ENCODE data around the gene KLHL22. TPM values are rescaled to one million over a fixed set of nuclear protein-coding genes. Genes with fewer than 3 reads are reported as not detected.
"Not testable (repeated sequence)": the region's sequence is repeated elsewhere in the genome, so short reads cannot be mapped to it uniquely, and the experiment has no call there.

Gene KLHL22
- total RNA-seq, 4 donors from 2014 or later: 14.0 to 23.8 (median 20.2) TPM

DNA sequence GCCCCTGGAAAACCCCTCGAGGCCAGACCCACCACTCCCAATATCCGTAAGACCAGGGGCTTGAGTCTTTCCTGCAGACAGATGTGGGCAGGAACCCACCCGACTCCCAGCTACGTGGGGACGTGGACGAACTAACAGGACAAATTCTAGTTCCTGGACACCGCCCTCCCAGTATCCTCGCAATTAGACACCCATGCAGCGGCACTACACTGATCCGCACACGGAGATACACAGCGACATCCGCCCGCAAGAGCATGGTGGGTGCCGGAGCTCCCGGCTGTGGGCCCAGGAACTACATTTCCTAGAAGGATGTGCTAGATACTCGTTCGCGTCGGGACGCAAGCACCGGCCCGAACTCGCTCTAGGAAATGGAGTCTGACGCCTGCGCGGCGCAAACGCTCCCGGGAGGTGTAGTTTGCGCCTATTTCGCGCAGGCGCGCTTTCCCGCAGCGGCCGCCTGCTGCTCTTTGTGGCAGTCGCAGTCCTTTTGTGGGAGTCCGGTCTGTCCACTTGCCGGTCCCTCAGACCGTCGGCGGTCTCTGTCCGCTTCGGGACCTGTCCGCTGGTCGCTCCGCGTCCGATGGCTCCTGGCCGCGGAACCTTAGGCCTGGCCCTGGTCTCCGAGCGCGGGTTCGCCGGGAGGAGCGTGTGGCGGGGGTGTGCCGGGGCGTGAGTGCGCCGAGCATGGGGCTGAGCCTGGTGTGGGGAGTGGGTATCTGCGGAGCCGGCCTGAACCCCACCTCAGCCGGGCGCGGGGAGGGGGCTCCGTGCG, 101.7 kb downstream of the KLHL22 start, which contains the start of gene ZNF74:
ZNF74 (plus strand) TSS at position 447 of the 772 bp plus-strand sequence. CDS start 478 bp downstream, outside the sequence.
- DNase-seq (ENCODE audit: low spot score in 2 of 2): peak; percentile 79 to 97
- no peak for TF ChIP-seq POLR2A (IDR thresholded peaks at IDR 0.05)
- TF ChIP-seq, protein P1, sequence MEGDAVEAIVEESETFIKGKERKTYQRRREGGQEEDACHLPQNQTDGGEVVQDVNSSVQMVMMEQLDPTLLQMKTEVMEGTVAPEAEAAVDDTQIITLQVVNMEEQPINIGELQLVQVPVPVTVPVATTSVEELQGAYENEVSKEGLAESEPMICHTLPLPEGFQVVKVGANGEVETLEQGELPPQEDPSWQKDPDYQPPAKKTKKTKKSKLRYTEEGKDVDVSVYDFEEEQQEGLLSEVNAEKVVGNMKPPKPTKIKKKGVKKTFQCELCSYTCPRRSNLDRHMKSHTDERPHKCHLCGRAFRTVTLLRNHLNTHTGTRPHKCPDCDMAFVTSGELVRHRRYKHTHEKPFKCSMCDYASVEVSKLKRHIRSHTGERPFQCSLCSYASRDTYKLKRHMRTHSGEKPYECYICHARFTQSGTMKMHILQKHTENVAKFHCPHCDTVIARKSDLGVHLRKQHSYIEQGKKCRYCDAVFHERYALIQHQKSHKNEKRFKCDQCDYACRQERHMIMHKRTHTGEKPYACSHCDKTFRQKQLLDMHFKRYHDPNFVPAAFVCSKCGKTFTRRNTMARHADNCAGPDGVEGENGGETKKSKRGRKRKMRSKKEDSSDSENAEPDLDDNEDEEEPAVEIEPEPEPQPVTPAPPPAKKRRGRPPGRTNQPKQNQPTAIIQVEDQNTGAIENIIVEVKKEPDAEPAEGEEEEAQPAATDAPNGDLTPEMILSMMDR (IDR thresholded peaks at IDR 0.05): no peak
- peak within 1 kb of the TSS; percentile 59 for H3K4me3 ChIP-seq (ENCODE audit: low read depth, poor library complexity, severe bottlenecking)
- 1 to 4% methylated on average over 32 to 41 of the region's 71 CpGs for WGBS, 2 donors
- intact Hi-C loops (cut with DNase I; ENCODE audit: low total_unique reads): no loop called here

DNA sequence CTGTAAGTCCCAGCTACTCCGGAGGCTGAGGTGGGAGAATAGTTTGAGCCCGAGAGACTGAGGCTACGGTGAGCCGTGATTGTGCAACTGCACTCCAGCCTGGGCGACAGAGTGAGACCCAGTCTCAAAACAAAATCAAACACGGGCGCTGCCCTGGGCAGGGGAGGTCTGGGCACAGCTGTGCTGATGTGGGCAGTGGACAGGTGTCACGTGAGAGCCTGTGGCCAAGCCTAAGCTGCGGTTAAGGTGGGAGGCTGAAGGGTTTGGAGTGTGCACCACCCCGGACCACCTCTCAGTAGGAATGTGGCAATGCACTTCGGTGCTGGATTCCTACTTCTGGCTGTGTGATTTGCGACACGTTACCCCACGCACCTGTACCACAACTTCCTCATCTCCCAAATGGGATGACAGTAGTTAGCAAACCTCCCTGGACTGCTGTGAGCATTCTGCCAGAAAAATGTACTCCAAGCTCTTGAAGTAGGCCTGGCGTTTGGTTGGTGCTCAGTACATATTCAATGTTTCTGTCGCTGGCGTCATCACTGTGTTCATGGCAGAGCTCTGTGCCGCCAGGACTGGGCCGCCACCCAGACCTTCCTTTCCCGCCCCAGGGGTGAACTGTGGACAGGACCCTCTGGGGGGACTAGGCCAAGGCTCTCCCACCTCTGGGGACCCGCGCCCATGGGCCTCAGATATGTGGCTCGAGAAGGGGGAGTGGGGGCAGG, 102.5 kb downstream of the KLHL22 start:
- 92 to 96% methylated on average over 20 to 23 of the region's 23 CpGs for WGBS, 2 donors
- intact Hi-C loops (cut with DNase I; ENCODE audit: low total_unique reads): no loop called here
- peak in 1 of 2 donors; percentile 64 for DNase-seq (ENCODE audit: low spot score in 2 of 2)
- H3K4me3 ChIP-seq (ENCODE audit: low read depth, poor library complexity, severe bottlenecking): peak overlapping the region; percentile 59
- TF ChIP-seq POLR2A (IDR thresholded peaks at IDR 0.05): no peak
- TF ChIP-seq, protein P1 (IDR thresholded peaks at IDR 0.05): no peak

DNA sequence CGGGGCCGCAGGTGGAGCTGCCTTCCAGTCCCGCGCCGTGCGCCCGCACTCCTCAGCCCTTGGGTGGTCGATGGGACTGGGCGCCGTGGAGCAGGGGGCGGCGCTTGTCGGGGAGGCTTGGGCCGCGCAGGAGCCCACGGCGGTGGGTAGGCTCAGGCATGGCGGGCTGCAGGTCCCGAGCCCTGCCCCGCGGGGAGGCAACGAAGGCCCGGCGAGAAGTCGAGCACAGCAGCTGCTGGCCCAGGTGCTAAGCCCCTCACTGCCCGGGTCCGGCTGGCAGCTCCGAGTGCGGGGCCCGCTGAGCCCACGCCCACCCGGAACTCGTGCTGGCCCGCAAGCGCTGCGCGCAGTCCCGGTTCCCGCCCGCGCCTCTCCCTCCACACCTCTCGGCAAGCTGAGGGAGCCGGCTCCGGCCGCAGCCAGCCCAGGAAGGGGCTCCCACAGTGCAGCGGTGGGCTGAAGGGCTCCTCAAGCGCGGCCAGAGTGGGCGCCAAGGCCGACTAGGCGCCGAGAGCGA, 103.2 kb downstream of the KLHL22 start:
- WGBS, 2 donors: 97% methylated on average over 31 to 38 of the region's 53 CpGs
- DNase-seq (ENCODE audit: low spot score in 2 of 2): peak in 1 of 2 donors; percentile 80
- H3K4me3 ChIP-seq (ENCODE audit: low read depth, poor library complexity, severe bottlenecking); intact Hi-C loops (cut with DNase I; ENCODE audit: low total_unique reads): not testable (repeated sequence)

Other genes with a start within 250 kb of the KLHL22 start
- gene RTN4R, start 227.5 kb downstream of the KLHL22 start, total RNA-seq: 10 to 100 TPM in 3 of 4 donors, 1 to 10 TPM in 1; 9.1 to 15.7 (median 12.9) TPM
- gene DGCR6L, start 175.7 kb downstream of the KLHL22 start, total RNA-seq: 10 to 100 TPM; 56.2 to 81.0 (median 79.3) TPM
- gene ZNF74, start 101.6 kb downstream of the KLHL22 start, total RNA-seq: 10 to 100 TPM; 11.3 to 13.2 (median 11.5) TPM
- gene SCARF2, start 58.0 kb downstream of the KLHL22 start, total RNA-seq: 1 to 10 TPM; 6.1 to 9.6 (median 8.4) TPM
- 10 to 100 TPM; 40.3 to 69.6 (median 49.2) TPM for gene MED15, start 11.8 kb upstream of the KLHL22 start, total RNA-seq